H1 (cell line): ENCODE data around the gene ABCC9. TPM values are rescaled to one million over a fixed set of nuclear protein-coding genes. Genes with fewer than 3 reads are reported as not detected.

Experiments
- CBX5 ChIP-seq: fragments of 300-800, 300-1000 bp; sonication (generic); IDR thresholded peaks from 2 replicates; pipeline ENCODE4 v1.7.1; 2016; ENCODE audit warnings: antibody characterized with exemption, low read length, low read depth
- HDAC2 ChIP-seq, 2 experiments: fragments of 300-600 bp in 1 of 2; sonication (generic) in 1 of 2; IDR thresholded peaks; 2 replicates each; pipeline ENCODE4 v1.6.1; 2011 to 2012; ENCODE audit warnings: low read depth in 2 of 2, low read length in 2 of 2, mild to moderate bottlenecking in 2 of 2, moderate library complexity in 2 of 2, borderline replicate concordance in 1 of 2, inconsistent platforms in 1 of 2
- KDM1A ChIP-seq: fragments of 200-600, 300-600 bp; sonication (generic); IDR thresholded peaks from 2 replicates; pipeline ENCODE4 v1.7.1; 2016; ENCODE audit warnings: mild to moderate bottlenecking, low read length, borderline replicate concordance
- MAX ChIP-seq: IDR thresholded peaks from 2 replicates; pipeline ENCODE4 v1.6.1; 2012; ENCODE audit warnings: inconsistent platforms
- NANOG ChIP-seq: IDR thresholded peaks from 2 replicates; pipeline ENCODE4 v1.6.1; 2011; ENCODE audit warnings: low read length, low read depth, mild to moderate bottlenecking, inconsistent platforms; ENCODE audit not compliant: insufficient read depth, poor library complexity, severe bottlenecking
- POLR2AphosphoS5 ChIP-seq: IDR thresholded peaks from 2 replicates; pipeline ENCODE4 v1.6.1; 2011; ENCODE audit warnings: low read depth, low read length
- POU5F1 ChIP-seq: IDR thresholded peaks from 2 replicates; pipeline ENCODE4 v1.6.1; 2011; ENCODE audit warnings: low read depth, mild to moderate bottlenecking, low read length, moderate library complexity
- RNF2 ChIP-seq: fragments of 200-900, 300-1000 bp; sonication (generic); IDR thresholded peaks from 2 replicates; pipeline ENCODE4 v1.7.1; 2016; ENCODE audit warnings: borderline replicate concordance, low read depth, mild to moderate bottlenecking, antibody characterized with exemption, low read length; ENCODE audit not compliant: poor library complexity, severe bottlenecking; ENCODE audit errors: missing control alignments
- SIX5 ChIP-seq: IDR thresholded peaks from 2 replicates; pipeline ENCODE4 v1.6.1; 2011; ENCODE audit warnings: mild to moderate bottlenecking, low read depth, low read length
- polyA plus RNA-seq, 7 experiments: library from polyadenylated mRNA; depleted of rRNA in 3 of 7; stranded (reverse) in 5 of 7; unstranded in 2 of 7; fragments of >200 nt in 5 of 7; fragments of 200-250 nt in 2 of 7; gene quantifications; 1 replicate in 5 of 7; 2 replicates in 1 of 7; 4 replicates in 1 of 7; pipeline versions ENCODE4 v1.2.1 to v1.2.3, GENCODE V29; 2011 to 2013; ENCODE audit warnings: missing spikeins in 2 of 7, mixed read lengths in 2 of 7
- total RNA-seq: library from RNA; stranded (reverse); fragmentation: NEBNext Ultra II Directional; extraction: Animal tissue kit (Norgen Biotek cat#: 25700); gene quantifications from 2 replicates; pipeline ENCODE4 v1.2.1, GENCODE V29; 2021

Gene ABCC9
- total and polyA plus RNA-seq, 2 of the 8 experiments (the other 6 are each of a cell fraction or from before 2014, with no cell fraction given), result under 0.01 TPM; not detected in 1

- TF ChIP-seq POLR2AphosphoS5 (no peak), SIX5 (no peak), HDAC2 (IDR thresholded peaks at IDR 0.05; ENCODE audit: borderline replicate concordance in 1 of 2, low read depth in 2 of 2, low read length in 2 of 2) (no peak), CBX5 (no peak), NANOG (no peak), RNF2 (no peak), KDM1A (no peak), POU5F1 (no peak), MAX (no peak)
Observed at GRCh38 chr12:21894792-21895595, 46.2 kb downstream of the ABCC9 start (continued).
